HG02973 (cell line): ENCODE measurements around the gene C9orf50.
"Not testable (repeated sequence)": the region's sequence is repeated elsewhere in the genome, so short reads cannot be mapped to it uniquely, and the experiment has no call there.

Experiments used
- ATAC-seq: cut with Tn5 transposase; IDR thresholded peaks from one replicate; pipeline ENCODE4 v1.9.1; 2021; ENCODE audit warnings: moderate library complexity; ENCODE audit not compliant: unreplicated experiment

Gene C9orf50

GRCh38 chr9:129620669-129621295 lies at the start of gene C9orf50:
Gene C9orf50 (minus strand): TSS chr9:129621101. CDS start chr9:129620574, 527 bp downstream.
- ATAC-seq, result no peak

DNA sequence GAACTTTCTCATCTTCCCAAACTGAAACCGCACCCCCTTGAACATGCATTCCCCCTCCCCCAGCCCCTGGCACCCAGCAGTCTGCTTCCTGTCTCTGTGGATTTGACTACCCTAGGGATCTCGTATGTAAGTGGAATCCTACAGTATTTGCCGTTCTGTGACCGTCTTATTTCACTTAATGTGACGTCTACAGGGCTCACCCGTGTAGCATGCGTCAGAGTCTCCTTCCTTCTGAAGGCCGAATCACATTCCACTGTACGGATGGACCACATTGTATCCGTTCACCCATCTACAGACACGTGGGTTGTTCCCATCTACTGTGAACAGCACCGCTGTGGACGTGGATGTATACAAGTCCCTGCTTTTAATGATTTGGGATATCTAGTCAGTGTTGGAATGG lies 49.0 kb upstream of the C9orf50 start:
- no peak for ATAC-seq

DNA sequence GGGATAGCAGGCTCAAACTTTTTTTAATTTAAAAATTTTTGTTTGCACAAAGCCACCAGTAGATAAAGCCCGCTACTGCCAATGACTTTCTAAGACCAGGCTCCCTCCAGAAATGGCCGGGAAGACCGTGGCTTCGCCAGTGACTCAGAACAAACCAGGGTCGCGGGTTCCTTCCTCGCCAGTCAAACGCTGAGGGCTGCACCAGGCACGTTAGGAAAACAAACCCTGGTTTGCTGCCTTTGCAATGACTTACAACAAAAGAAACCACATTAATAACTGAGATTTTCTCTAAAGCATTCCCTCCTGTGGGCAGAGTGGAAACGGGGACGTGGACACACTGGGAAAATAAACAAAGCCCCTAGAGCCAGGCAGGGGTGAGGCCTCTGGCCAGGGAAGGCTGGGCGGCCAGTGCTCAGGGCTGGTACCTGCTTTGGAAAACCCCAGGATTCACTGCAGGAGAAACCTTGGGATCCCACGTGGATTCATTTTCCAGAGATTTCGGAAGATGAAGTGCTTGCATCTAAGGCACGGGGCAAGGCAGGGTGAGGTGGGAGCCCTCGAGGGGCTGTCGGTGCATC lies 48.3 kb upstream of the C9orf50 start:
- ATAC-seq, result no peak

- no peak for ATAC-seq
Observed at GRCh38 chr9:129667850-129668249, 46.9 kb upstream of the C9orf50 start.

- ATAC-seq, result no peak
Observed at GRCh38 chr9:129667378-129667777, 46.5 kb upstream of the C9orf50 start.

DNA sequence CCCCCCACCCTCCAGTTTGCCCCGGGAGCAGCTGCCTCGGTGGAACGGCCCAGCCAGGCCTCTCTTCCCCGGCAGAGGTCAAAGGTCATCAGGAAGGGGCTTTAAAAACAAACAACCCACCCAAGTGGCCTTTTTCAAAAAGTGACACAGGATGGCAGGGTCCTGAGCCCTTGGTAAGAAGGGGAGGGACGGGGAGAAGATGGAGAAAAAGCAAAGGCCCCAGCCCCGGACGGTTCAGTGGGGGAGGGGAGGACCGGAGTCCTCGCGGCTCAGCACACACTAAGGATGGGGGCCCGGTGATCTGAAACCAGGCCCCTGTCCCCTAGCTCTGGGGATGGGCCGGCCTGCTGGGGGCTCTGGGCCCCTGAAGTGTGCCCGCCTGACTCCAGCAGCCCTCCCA lies 45.7 kb upstream of the C9orf50 start:
- ATAC-seq, result no peak

- ATAC-seq, result no peak
Observed at GRCh38 chr9:129665814-129666520, 45.1 kb upstream of the C9orf50 start.

DNA sequence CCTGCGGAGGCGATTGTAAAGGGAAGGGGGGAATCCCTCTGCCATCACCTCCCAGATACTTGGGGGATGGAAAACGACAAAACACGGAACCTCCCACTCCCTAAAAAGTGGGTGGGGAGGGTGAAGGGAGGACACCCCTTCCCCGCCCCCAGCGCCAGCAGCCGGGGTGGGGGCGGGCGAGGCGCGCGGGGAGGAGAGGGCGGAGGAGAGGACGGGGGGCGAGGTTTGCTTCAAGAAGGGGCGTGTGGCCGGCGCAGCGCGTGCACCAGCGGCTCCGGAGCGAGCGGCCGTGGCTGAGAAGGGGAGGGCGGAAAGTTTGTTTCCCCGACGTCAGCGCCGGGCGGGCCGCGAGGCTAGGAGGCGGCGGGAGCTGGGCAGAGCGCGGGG lies 44.5 kb upstream of the C9orf50 start, which contains the start of gene PRRX2:
Gene PRRX2 (plus strand): TSS at position 259 of the 387 bp plus-strand sequence. CDS start 221 bp downstream, outside the sequence.
- no peak for ATAC-seq

GRCh38 chr9:129664746-129665388 lies 44.0 kb upstream of the C9orf50 start:
- ATAC-seq, result no peak

DNA sequence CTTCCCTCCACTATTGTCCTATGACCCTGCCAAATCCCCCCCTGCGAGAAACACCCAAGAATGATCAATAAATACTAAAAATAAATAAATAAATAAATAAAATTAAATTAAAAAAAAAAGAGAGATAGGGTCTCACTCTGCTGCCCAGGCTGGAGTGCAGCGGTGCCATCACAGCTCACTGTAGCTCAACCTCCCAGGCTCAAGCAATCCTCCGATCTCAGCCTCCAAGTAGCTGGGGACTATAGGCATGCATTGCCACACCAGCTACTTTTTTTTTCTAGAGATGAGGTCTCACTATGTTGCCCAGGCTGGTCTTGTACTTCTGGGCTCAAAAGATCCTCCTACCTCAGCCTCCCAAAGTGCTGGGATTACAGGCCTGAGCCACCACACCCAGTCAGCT lies 41.3 kb upstream of the C9orf50 start:
- not testable (repeated sequence) for ATAC-seq

DNA sequence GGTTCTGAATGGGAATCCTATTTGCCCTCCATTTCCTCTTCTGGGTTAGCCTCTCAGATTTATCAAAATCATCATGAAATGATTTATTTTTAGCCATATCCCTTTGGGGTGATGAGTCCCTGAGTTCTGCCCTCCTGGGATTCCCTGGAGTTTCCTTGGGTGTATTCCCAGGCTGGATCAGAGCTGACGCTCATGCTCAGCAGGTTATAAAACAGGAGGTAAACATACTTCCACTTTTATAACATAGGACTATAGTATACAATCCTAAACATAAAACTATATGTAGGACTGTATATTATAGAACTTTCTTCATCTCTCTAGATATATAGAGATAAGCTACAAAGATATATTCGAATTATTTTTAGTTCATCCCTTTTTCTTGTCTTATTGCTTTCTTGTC lies 40.1 kb upstream of the C9orf50 start:
- ATAC-seq, result no peak

DNA sequence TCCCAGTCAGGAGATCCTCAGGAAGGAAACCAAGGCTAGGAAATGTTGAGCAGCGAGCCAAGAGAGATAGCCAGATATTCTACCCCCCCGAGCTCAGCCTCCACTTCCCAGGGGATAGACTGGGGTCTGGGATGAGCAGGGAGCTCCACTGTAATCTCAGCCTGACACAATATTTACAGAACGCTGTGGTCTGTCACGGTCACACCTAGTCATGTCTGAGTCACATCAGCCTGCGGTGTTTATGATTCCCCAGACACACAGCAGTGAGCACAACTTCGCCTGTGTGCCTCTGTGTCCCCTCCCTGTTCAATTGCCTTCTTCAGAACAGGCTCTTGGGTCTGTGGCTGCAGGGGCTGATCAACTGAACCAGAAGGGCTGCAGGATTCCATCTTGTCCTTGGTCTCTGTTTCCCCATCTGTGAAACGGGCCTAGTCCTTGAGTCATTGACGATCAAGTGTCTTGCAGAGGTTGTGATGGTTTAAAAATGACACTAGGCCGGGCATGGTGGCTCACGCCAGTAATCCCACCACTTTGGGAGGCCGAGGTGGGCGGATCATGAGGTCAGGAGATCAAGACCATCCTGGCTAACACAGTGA lies 36.0 kb upstream of the C9orf50 start:
- ATAC-seq, result no peak

DNA sequence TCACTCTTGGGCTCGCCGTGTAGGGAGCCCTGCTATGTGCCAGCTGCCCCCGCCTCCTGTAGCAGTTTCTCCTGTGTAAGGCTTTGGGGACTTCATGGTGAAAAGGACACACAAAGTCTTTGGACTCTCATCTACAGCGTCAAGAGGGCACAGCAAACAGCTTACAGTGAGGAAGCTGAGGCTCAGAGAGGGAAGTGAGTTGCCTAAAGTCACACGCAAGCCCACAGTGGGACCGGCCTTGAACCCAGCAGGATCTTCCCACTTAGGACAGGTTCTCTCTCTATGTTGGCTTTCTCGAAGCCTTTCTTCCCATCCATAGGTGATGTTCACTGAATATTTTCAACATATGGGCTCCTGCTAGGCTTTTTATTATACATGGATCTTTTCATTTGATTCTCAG lies 34.8 kb upstream of the C9orf50 start:
- no peak for ATAC-seq

- ATAC-seq, result no peak
Observed at GRCh38 chr9:129655154-129655553, 34.3 kb upstream of the C9orf50 start.

- no peak for ATAC-seq
Observed at GRCh38 chr9:129654554-129655040, 33.7 kb upstream of the C9orf50 start.

GRCh38 chr9:129653823-129654553 lies 33.1 kb upstream of the C9orf50 start:
- no peak for ATAC-seq

GRCh38 chr9:129650680-129651235 lies 29.9 kb upstream of the C9orf50 start:
- no peak for ATAC-seq

DNA sequence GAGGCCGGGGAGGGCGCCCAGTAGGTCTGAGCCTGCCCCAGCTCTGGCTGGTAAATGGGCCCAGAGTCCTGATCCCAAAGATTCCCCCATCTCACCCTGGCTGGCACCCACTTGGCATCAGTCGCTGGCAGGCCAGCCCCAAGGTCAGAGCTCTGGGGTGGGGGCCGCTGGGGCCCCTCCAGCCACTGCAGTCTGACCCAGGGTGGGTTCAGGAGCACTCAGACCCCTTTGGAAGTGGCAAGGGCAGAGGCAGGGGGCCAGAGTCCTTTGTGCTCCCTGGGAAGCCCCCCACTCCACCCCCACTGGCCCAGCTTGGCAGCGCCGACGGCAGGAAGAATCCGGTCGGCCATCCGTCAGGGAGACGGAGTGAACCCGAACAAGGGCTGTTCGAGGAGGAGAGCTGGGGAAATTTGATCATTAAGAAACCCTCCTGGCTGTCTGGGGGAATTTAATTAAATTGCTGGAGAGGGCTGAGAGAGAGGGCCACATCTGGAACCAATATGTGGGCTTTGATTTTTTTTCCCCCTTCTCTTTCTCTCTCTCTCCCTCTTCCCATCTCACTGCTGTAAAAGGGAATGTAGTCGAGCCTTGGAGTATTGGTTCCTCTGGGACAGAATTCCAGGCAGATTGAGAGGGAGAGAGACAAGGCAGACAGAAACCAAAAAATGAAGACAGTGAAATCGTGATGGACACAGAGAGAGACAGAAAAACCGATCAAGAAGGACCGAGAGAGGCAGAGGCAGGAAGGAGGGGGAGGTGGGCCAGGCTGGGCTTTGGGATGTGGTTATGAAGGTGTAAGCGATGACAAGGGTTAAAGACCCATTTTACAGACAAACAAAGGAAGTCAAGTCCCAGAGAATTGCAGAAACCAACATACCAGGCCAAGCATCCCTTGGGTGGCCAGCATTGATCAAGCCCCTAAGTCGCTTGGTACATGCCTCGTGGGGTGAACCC lies 29.1 kb upstream of the C9orf50 start:
- ATAC-seq, result no peak

- no peak for ATAC-seq
Observed at GRCh38 chr9:129648764-129649115, 27.8 kb upstream of the C9orf50 start.
